Vagina (tissue), 2 donors: ENCODE results near the gene ADAMTS7. TPM values are rescaled to one million over a fixed set of nuclear protein-coding genes. Genes with fewer than 3 reads are reported as not detected.
"Not testable (repeated sequence)": the region's sequence is repeated elsewhere in the genome, so short reads cannot be mapped to it uniquely, and the experiment has no call there.

Source experiments
- DNase-seq, 2 donors: peaks; one replicate each; pipeline ENCODE4 v3.0.0-alpha.2; 2017; ENCODE audit errors: extremely low spot score in 2 of 2
- H3K27ac ChIP-seq: fragments of 200-600 bp; sonication (generic); one replicate; pipeline ENCODE4 v1.5.1; 2019
- H3K27me3 ChIP-seq: fragments of 200-600 bp; sonication (generic); one replicate; pipeline ENCODE4 v1.5.1; 2019
- H3K36me3 ChIP-seq, 2 donors: fragments of 200-600 bp; sonication (generic); one replicate each; pipeline ENCODE4 v1.5.1; 2017 to 2019
- H3K4me1 ChIP-seq: fragments of 200-600 bp; sonication (generic); one replicate; pipeline ENCODE4 v1.5.1; 2019
- H3K4me3 ChIP-seq, 2 donors: fragments of 200-600 bp; sonication (generic); 1 replicate in 1 of 2; 2 replicates in 1 of 2; pipeline ENCODE4 v1.5.1; 2016 to 2019
- H3K9me3 ChIP-seq: fragments of 200-600 bp; sonication (generic); one replicate; pipeline ENCODE4 v1.5.1; 2019
- POLR2A ChIP-seq, 2 donors: fragments of 450-650 bp; IDR thresholded peaks; one replicate each; pipeline ENCODE4 v1.6.1; 2017; ENCODE audit warnings: antibody characterized with exemption in 2 of 2, mild to moderate bottlenecking in 2 of 2, moderate library complexity in 2 of 2
- POLR2AphosphoS5 ChIP-seq, 2 donors: sonication (generic); formaldehyde crosslinking; IDR thresholded peaks; one replicate each; pipeline ENCODE4 v1.9.0; 2017; ENCODE audit warnings: antibody characterized with exemption in 2 of 2, mild to moderate bottlenecking in 2 of 2, low read depth in 1 of 2; ENCODE audit not compliant: insufficient read depth in 1 of 2
- intact Hi-C: fragments of 100-400 bp; cut with DNase I; formaldehyde crosslinking; loops from one replicate; pipeline ENCODE4 v1.15.1; 2023
- total RNA-seq: library from RNA; depleted of rRNA; stranded (reverse); fragments of >200 nt; gene quantifications from one replicate; pipeline ENCODE4 v1.2.3, GENCODE V29; 2016
- TF ChIP-seq, protein P1 (sequence below), 3 experiments: fragments of 450-650 bp in 2 of 3; fragments of 200-600 bp in 1 of 3; sonication (generic) in 1 of 3; IDR thresholded peaks; one replicate each; pipeline ENCODE4 v1.5.1; 2017 to 2019; ENCODE audit warnings: antibody characterized with exemption in 3 of 3, mild to moderate bottlenecking in 2 of 3, moderate library complexity in 2 of 3

The ADAMTS7 gene
- total RNA-seq, 1 donor from 2014 or later, result 2.5 TPM

DNA sequence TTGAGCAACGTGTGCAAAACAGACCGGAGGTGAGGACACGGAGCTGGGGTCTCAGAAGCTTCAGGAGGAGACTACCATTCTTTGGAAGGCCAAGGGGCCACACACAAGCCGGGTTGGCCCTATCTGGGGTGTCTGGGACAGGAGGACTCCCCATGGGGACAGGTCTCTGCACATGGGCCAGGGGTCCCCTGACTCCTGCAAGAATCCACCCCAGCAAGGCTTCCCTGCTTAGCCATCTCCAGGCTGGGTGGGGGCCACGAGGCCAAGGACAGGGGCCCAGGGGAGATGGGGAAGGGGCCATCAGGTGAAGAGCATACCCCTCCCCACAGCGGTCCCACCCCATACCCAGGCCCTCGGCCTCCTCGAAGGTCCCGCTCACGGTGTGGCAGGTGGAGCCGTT lies 38.5 kb downstream of the ADAMTS7 start:
- Histone ChIP-seq H3K4me1 (no peaks in the 10 kb centered on the region), H3K27ac (no peak overlapping the region), H3K4me3 (no peak overlapping the region), H3K36me3 (no peaks in the 10 kb centered on the region), H3K27me3 (no peaks in the 10 kb centered on the region), H3K9me3 (no peaks in the 10 kb centered on the region)
- intact Hi-C loops, result no loop called here
- TF ChIP-seq, protein P1, sequence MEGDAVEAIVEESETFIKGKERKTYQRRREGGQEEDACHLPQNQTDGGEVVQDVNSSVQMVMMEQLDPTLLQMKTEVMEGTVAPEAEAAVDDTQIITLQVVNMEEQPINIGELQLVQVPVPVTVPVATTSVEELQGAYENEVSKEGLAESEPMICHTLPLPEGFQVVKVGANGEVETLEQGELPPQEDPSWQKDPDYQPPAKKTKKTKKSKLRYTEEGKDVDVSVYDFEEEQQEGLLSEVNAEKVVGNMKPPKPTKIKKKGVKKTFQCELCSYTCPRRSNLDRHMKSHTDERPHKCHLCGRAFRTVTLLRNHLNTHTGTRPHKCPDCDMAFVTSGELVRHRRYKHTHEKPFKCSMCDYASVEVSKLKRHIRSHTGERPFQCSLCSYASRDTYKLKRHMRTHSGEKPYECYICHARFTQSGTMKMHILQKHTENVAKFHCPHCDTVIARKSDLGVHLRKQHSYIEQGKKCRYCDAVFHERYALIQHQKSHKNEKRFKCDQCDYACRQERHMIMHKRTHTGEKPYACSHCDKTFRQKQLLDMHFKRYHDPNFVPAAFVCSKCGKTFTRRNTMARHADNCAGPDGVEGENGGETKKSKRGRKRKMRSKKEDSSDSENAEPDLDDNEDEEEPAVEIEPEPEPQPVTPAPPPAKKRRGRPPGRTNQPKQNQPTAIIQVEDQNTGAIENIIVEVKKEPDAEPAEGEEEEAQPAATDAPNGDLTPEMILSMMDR (IDR thresholded peaks at IDR 0.05), result no peak
- no peak for TF ChIP-seq POLR2A (IDR thresholded peaks at IDR 0.05)
- TF ChIP-seq POLR2AphosphoS5 (IDR thresholded peaks at IDR 0.05; ENCODE audit: insufficient read depth in 1 of 2, low read depth in 1 of 2), result no peak
- DNase-seq, result no peak

DNA sequence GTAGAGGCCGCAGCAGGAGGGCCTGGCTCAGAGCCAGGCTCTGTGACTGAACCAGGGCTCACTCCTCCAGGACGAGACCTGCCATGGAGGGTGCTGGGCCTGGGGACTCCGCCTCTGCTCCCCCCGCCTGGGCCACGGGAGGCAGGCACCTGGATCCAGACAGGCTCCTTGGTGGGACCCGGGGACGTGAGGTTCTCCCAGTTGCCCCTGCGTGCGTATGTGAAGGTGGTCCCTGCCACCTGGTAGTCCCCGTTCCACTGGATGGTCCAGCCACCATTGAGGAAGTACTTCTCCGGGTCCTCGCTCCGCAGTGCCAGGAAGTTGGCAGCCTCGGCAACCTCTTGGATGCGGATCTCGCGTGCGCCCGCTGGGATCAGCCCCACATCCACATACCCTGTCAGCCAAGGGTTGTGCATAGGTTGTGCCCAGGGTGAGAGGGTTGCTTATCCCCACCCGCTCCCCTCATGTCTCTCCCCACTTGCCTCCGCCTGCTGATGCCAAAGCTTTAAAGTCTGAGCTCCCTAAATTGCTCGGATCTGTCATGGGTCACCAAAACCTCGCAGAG lies 39.7 kb downstream of the ADAMTS7 start:
- H3K27me3 ChIP-seq, intact Hi-C loops, H3K9me3 ChIP-seq, H3K27ac ChIP-seq, H3K4me1 ChIP-seq, H3K36me3 ChIP-seq, DNase-seq, H3K4me3 ChIP-seq: not testable (repeated sequence)

- intact Hi-C loops, H3K27ac ChIP-seq, H3K27me3 ChIP-seq, DNase-seq, H3K4me3 ChIP-seq, H3K36me3 ChIP-seq, H3K4me1 ChIP-seq, H3K9me3 ChIP-seq: not testable (repeated sequence)
Observed at GRCh38 chr15:78771020-78771419, 40.2 kb downstream of the ADAMTS7 start.

- H3K36me3 ChIP-seq, intact Hi-C loops, H3K9me3 ChIP-seq, H3K27me3 ChIP-seq, DNase-seq, H3K27ac ChIP-seq, H3K4me1 ChIP-seq, H3K4me3 ChIP-seq: not testable (repeated sequence)
Observed at GRCh38 chr15:78769473-78770225, 41.6 kb downstream of the ADAMTS7 start.

DNA sequence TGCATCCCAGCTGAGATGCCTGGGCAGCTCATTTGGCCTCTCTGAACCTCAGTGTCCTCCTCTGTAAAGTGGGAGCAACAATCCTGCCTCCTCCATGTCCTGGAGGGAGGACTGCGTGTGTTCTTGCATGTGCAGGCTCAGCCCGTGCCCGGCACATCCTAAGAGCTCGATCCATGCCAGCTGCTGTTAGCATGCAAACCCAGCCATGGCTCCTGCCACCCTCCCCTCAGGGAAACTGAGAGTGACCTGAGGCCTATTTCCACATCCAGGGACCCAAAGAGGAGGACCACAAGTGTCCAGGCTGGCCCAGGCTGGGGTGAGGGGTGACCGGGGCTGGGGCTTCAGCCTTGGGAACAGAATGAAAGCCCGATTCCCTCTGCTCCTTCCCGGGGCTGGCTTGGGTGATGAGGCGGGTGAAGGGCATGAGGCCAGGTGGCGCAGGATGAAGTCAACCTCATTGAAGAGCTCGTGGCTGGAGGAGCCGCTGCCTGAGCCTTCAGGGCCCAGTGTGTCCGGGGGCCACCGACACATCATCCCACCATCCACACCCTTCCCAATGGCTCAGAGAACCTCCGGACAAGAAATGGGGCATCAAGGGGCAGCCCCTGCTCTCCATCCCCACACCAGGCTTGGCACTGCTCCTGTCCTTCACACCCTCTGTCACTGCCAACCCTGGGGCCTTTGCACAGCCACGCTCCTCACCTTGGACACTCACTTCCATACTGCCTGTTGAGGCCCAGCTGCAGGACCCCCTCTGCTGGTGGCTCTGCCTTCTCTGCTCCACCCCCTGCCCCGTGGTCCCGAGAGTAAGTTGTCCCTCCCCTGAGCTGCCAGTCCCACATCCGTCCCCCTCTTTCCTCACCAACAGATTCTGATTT lies 42.5 kb downstream of the ADAMTS7 start:
- intact Hi-C loops, result no loop called here
- no peaks in the 10 kb centered on the region for H3K9me3 ChIP-seq
- no peaks in the 10 kb centered on the region for H3K36me3 ChIP-seq
- no peak overlapping the region for H3K4me3 ChIP-seq
- TF ChIP-seq, protein P1 (IDR thresholded peaks at IDR 0.05), result no peak
- TF ChIP-seq POLR2AphosphoS5 (IDR thresholded peaks at IDR 0.05; ENCODE audit: insufficient read depth in 1 of 2, low read depth in 1 of 2) (no peak), POLR2A (IDR thresholded peaks at IDR 0.05) (no peak)
- DNase-seq, result no peak
- no peak overlapping the region for H3K27ac ChIP-seq
- peaks cover 6% of the 10 kb centered on the region for H3K4me1 ChIP-seq
- no peaks in the 10 kb centered on the region for H3K27me3 ChIP-seq

DNA sequence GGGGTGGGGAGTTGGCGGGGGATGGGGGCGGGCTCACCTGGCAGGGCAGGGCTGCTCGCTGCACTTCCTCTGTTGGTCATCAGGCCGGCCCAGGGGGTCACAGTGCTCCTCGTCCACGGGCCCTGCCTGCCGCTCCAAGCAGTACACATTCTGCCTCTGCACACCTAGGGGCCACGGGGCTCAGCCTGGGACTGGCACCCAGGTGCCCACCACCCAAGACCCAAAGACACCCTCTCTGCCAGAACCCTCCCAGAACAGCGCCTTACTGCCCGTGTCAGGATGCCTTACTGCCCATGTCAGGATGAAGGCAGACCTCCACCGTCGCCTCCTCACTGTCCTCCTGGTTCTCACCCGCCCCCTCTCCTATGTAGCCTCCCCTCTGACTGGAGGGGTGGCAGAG lies 43.2 kb downstream of the ADAMTS7 start:
- intact Hi-C loops, result no loop called here
- Histone ChIP-seq H3K4me3 (no peak overlapping the region), H3K27ac (no peak overlapping the region), H3K36me3 (no peaks in the 10 kb centered on the region), H3K4me1 (peaks cover 8% of the 10 kb centered on the region), H3K27me3 (no peaks in the 10 kb centered on the region), H3K9me3 (no peaks in the 10 kb centered on the region)
- TF ChIP-seq, protein P1 (IDR thresholded peaks at IDR 0.05), result no peak
- TF ChIP-seq POLR2A (IDR thresholded peaks at IDR 0.05) (no peak), POLR2AphosphoS5 (IDR thresholded peaks at IDR 0.05; ENCODE audit: insufficient read depth in 1 of 2, low read depth in 1 of 2) (no peak)
- DNase-seq, result no peak
